OCI-LY3 (cell line): ENCODE results near the gene TMX3.

Experiments used
- H2AFZ ChIP-seq: fragments of 200-600, 300-600 bp; shearing (Covaris generic); 2 replicates; pipeline ENCODE4 v1.6.0; 2014; ENCODE audit warnings: antibody characterized with exemption, low read depth, low read length
- H3K27ac ChIP-seq: fragments of 200-600, 300-600 bp; sonication (generic); 2 replicates; pipeline ENCODE4 v1.5.1; 2014; ENCODE audit warnings: mild to moderate bottlenecking, low read length, moderate library complexity, mixed read lengths
- H3K27me3 ChIP-seq: fragments of 200-600, 300-600 bp; sonication (generic); 2 replicates; pipeline ENCODE4 v1.6.1; 2014; ENCODE audit warnings: low read depth, low read length, mixed read lengths
- H3K36me3 ChIP-seq: fragments of 200-600, 300-600 bp; sonication (generic); replicated peaks from 2 replicates; pipeline ENCODE3; 2014; ENCODE audit warnings: low read depth, low read length, mixed read lengths
- H3K4me1 ChIP-seq: fragments of 300-600, 200-600 bp; sonication (generic); 2 replicates; pipeline ENCODE4 v1.6.1; 2014; ENCODE audit warnings: low read length, mixed read lengths
- H3K4me2 ChIP-seq: fragments of 200-600, 300-600 bp; sonication (generic); 2 replicates; pipeline ENCODE4 v1.6.1; 2014; ENCODE audit warnings: low read length, mixed read lengths
- H3K4me3 ChIP-seq: fragments of 300-600, 200-600 bp; sonication (generic); 2 replicates; pipeline ENCODE4 v1.5.1; 2014; ENCODE audit warnings: antibody characterized with exemption, mild to moderate bottlenecking, low read length, moderate library complexity
- H3K79me2 ChIP-seq: fragments of 300-600, 200-600 bp; shearing (Covaris generic); 2 replicates; pipeline ENCODE4 v1.6.1; 2014; ENCODE audit warnings: mild to moderate bottlenecking, low read length, mixed read lengths
- H3K9ac ChIP-seq: fragments of 300-600, 200-600 bp; shearing (Covaris generic); 2 replicates; pipeline ENCODE4 v1.6.0; 2014; ENCODE audit warnings: mild to moderate bottlenecking, low read length, moderate library complexity
- H3K9me3 ChIP-seq: fragments of 200-600, 300-600 bp; shearing (Covaris generic); 2 replicates; pipeline ENCODE4 v1.6.1; 2014; ENCODE audit warnings: low read length, mixed read lengths; ENCODE audit not compliant: insufficient read depth
- H4K20me1 ChIP-seq: fragments of 200-600, 300-600 bp; sonication (generic); 2 replicates; pipeline ENCODE4 v1.6.1; 2016; ENCODE audit warnings: low read length, mixed read lengths; ENCODE audit not compliant: insufficient read depth
- EZH2phosphoT487 ChIP-seq: fragments of 200-600 bp; shearing (Covaris generic); IDR thresholded peaks from 2 replicates; pipeline ENCODE4 v1.6.1; 2018; ENCODE audit warnings: antibody characterized with exemption, mixed run types, low read depth
- TF ChIP-seq, protein P1 (sequence below): fragments of 200-600, 300-600 bp; sonication (generic); IDR thresholded peaks from 2 replicates; pipeline ENCODE4 v1.5.1; 2014; ENCODE audit warnings: antibody characterized with exemption, low read length, low read depth

The TMX3 gene

DNA sequence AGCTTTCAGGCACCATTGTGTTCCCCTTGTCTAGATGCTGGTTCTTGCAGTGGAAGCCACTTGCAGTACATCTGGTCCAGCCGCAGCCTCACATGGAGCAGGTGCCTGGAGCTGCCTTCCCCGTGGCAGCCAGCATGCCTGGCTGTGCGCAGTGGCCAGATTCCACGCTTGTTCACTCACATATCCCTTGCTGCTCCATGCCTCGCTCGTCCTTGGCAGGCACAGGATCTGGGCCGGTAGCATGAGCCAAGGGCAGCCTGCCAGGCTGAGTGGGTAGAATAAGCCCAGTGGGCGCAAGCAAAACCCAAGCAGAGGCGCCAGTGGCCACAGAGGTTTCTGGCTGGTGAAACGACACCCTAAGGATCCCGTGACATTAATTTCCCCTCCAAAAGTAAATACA is 20.6 kb downstream of the TMX3 start:
- Histone ChIP-seq H3K9ac (no peak overlapping the region), H4K20me1 (no peaks in the 10 kb centered on the region), H3K27ac (no peak overlapping the region), H3K36me3 (peaks cover 74% of the 10 kb centered on the region), H3K4me1 (no peaks in the 10 kb centered on the region), H3K4me2 (no peak overlapping the region), H2AFZ (no peak overlapping the region), H3K4me3 (no peak overlapping the region), H3K9me3 (no peaks in the 10 kb centered on the region), H3K27me3 (no peaks in the 10 kb centered on the region), H3K79me2 (no peaks in the 10 kb centered on the region; the same call in 1 of the 2 replicates)
- TF ChIP-seq, protein P1, sequence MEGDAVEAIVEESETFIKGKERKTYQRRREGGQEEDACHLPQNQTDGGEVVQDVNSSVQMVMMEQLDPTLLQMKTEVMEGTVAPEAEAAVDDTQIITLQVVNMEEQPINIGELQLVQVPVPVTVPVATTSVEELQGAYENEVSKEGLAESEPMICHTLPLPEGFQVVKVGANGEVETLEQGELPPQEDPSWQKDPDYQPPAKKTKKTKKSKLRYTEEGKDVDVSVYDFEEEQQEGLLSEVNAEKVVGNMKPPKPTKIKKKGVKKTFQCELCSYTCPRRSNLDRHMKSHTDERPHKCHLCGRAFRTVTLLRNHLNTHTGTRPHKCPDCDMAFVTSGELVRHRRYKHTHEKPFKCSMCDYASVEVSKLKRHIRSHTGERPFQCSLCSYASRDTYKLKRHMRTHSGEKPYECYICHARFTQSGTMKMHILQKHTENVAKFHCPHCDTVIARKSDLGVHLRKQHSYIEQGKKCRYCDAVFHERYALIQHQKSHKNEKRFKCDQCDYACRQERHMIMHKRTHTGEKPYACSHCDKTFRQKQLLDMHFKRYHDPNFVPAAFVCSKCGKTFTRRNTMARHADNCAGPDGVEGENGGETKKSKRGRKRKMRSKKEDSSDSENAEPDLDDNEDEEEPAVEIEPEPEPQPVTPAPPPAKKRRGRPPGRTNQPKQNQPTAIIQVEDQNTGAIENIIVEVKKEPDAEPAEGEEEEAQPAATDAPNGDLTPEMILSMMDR, result no peak
- TF ChIP-seq EZH2phosphoT487, result no peak

- Histone ChIP-seq H3K4me3 (no peak overlapping the region), H2AFZ (no peak overlapping the region), H3K4me2 (no peak overlapping the region), H3K4me1 (no peaks in the 10 kb centered on the region), H3K79me2 (no peaks in the 10 kb centered on the region), H3K27ac (no peak overlapping the region), H4K20me1 (no peaks in the 10 kb centered on the region), H3K9me3 (no peaks in the 10 kb centered on the region), H3K9ac (no peak overlapping the region), H3K36me3 (peaks cover 68% of the 10 kb centered on the region), H3K27me3 (no peaks in the 10 kb centered on the region)
- TF ChIP-seq, protein P1, result no peak
- no peak for TF ChIP-seq EZH2phosphoT487
These were observed 21.7 kb downstream of the TMX3 start for GRCh38 chr18:68693091-68693815.

DNA sequence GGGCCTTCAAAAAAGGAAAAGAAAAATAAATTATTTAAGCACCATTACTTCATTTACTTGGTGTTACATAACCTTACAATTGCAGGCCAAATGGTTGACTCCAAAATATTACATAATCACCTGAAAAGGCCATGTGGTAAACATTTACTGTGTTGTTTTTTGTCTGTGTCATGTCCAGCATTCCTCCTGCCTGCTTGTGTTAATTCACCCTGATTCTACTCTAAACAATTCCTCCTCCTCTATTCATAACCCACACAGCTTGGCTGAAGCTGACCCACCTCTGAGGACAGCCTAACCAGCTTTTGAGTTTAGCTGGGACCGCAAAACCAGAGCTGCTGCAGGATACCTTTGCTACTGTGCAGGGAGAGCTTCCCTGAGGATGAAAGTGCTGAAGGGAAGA is 35.4 kb downstream of the TMX3 start:
- peaks cover 22% of the 10 kb centered on the region for H3K4me1 ChIP-seq
- H3K4me2 ChIP-seq, result no peak overlapping the region
- no peaks in the 10 kb centered on the region for H3K9me3 ChIP-seq
- H3K27ac ChIP-seq, result no peak overlapping the region
- H4K20me1 ChIP-seq, result no peaks in the 10 kb centered on the region
- no peak overlapping the region for H2AFZ ChIP-seq
- TF ChIP-seq, protein P1, result no peak
- no peak for TF ChIP-seq EZH2phosphoT487
- peaks cover 70% of the 10 kb centered on the region for H3K36me3 ChIP-seq
- H3K9ac ChIP-seq, result no peak overlapping the region
- H3K79me2 ChIP-seq, result no peaks in the 10 kb centered on the region
- H3K27me3 ChIP-seq, result no peaks in the 10 kb centered on the region
- H3K4me3 ChIP-seq, result no peak overlapping the region

- peaks cover 25% of the 10 kb centered on the region for H3K4me1 ChIP-seq
- H3K4me3 ChIP-seq, result no peak overlapping the region
- no peak overlapping the region for H2AFZ ChIP-seq
- TF ChIP-seq, protein P1, result peak; percentile 71
- no peak for TF ChIP-seq EZH2phosphoT487
- H3K9me3 ChIP-seq, result no peaks in the 10 kb centered on the region
- peak overlapping the region; percentile 31 for H3K27ac ChIP-seq
- H3K79me2 ChIP-seq, result no peaks in the 10 kb centered on the region
- H3K27me3 ChIP-seq, result no peaks in the 10 kb centered on the region
- no peak overlapping the region for H3K9ac ChIP-seq
- H4K20me1 ChIP-seq, result no peaks in the 10 kb centered on the region
- peaks cover 69% of the 10 kb centered on the region for H3K36me3 ChIP-seq
- H3K4me2 ChIP-seq, result peak overlapping the region; percentile 25
These were observed 38.0 kb downstream of the TMX3 start for GRCh38 chr18:68676913-68677312.
